ENCODE data around the gene SPON1. TPM values are rescaled to one million over a fixed set of nuclear protein-coding genes. Genes with fewer than 3 reads are reported as not detected.
"Not testable (repeated sequence)": the region's sequence is repeated elsewhere in the genome, so short reads cannot be mapped to it uniquely, and the experiment has no call there.

SPON1 gene
- total RNA-seq, 1 experiment from 2014 or later, result 0.20 TPM

- TF ChIP-seq CTCF (conservative IDR thresholded peaks at IDR 0.05), result no peak
- H3K56ac ChIP-seq (ENCODE audit: insufficient read length, low read depth, low read length), result no peak overlapping the region
- H2BK5ac ChIP-seq (ENCODE audit: insufficient read length, low read length), result no peak overlapping the region
- H3K27me3 ChIP-seq (ENCODE audit: insufficient read depth, low read length), result no peaks in the 10 kb centered on the region
- no peaks in the 10 kb centered on the region for H3K23me2 ChIP-seq (ENCODE audit: insufficient read length, low read depth, low read length, poor library complexity, severe bottlenecking)
- H3K9ac ChIP-seq (ENCODE audit: extremely low read depth, insufficient read length, low read length), result no peak overlapping the region
- H3K4ac ChIP-seq (ENCODE audit: low read depth, low read length), result no peak overlapping the region
- H3K79me1 ChIP-seq (ENCODE audit: insufficient read depth, low read depth, low read length, poor library complexity, severe bottlenecking), result no peaks in the 10 kb centered on the region
- no peak overlapping the region for H3K4me2 ChIP-seq (ENCODE audit: insufficient read depth, insufficient read length, low read length)
- no peak overlapping the region for H4K8ac ChIP-seq (replicated peaks; ENCODE audit: insufficient read length, low read depth, low read length)
- H4K20me1 ChIP-seq (ENCODE audit: control insufficient read depth, insufficient read depth, insufficient read length), result no peaks in the 10 kb centered on the region
- H2BK15ac ChIP-seq (ENCODE audit: low read depth, low read length), result no peak overlapping the region
- H3K4me1 ChIP-seq (ENCODE audit: insufficient read depth, low read length), result no peaks in the 10 kb centered on the region
- no peak overlapping the region for H2BK12ac ChIP-seq (ENCODE audit: insufficient read length, low read depth, low read length)
- H4K91ac ChIP-seq (ENCODE audit: insufficient read length, low read depth, low read length), result no peak overlapping the region
- no peak overlapping the region for H3K23ac ChIP-seq (ENCODE audit: insufficient read length, low read depth, low read length)
- no peak overlapping the region for H2AFZ ChIP-seq (ENCODE audit: low read length)
- no peak overlapping the region for H3T11ph ChIP-seq (ENCODE audit: low read length)
- no peak overlapping the region for H3K27ac ChIP-seq (ENCODE audit: insufficient read length, low read depth, low read length)
- H3K18ac ChIP-seq (ENCODE audit: insufficient read length, low read depth, low read length), result no peak overlapping the region
- H3K14ac ChIP-seq (ENCODE audit: insufficient read depth, low read length), result no peak overlapping the region
- no peak overlapping the region for H3K4me3 Mint-ChIP-seq
- no peak overlapping the region for H4K5ac ChIP-seq (ENCODE audit: insufficient read length, low read depth, low read length)
- H3K79me2 ChIP-seq (ENCODE audit: insufficient read depth, low read length), result no peaks in the 10 kb centered on the region
- H3K9me3 Mint-ChIP-seq, result peaks cover 22 to 26% of the 10 kb centered on the region in 2 experiments
- no peaks in the 10 kb centered on the region for H3K9me3 ChIP-seq (ENCODE audit: control insufficient read depth, low read depth, low read length)
- peaks cover 58 to 89% (median 73%) of the 10 kb centered on the region in 3 experiments for H3K36me3 Mint-ChIP-seq (ENCODE audit: insufficient read depth in 1 of 3, low read depth in 3 of 3)
- peaks cover 3 to 7% of the 10 kb centered on the region in 2 experiments; a peak in 2 of 4 replicates for H3K4me1 Mint-ChIP-seq
- H2BK20ac ChIP-seq (ENCODE audit: low read depth, low read length, poor library complexity, severe bottlenecking), result no peak overlapping the region
- H3K27me3 Mint-ChIP-seq (ENCODE audit: low read depth), result peaks cover 5% of the 10 kb centered on the region
- H2BK120ac ChIP-seq (ENCODE audit: low read depth, low read length, poor library complexity, severe bottlenecking), result no peak overlapping the region
- peak overlapping the region; percentile 7 to 63 (median 62); a peak in 4 of 7 replicates for H3K27ac Mint-ChIP-seq
- no peak for DNase-seq
- no peak overlapping the region for H2AK5ac ChIP-seq (ENCODE audit: insufficient read length, low read length)
These were observed 312.6 kb downstream of the SPON1 start for GRCh38 chr11:14275076-14275475.

GRCh38 chr11:14278869-14279268 lies 316.3 kb downstream of the SPON1 start:
- not testable (repeated sequence) for H3K4me1 ChIP-seq (ENCODE audit: insufficient read depth, low read length); H4K8ac ChIP-seq (replicated peaks; ENCODE audit: insufficient read length, low read depth, low read length); H3K4ac ChIP-seq (ENCODE audit: low read depth, low read length); H3K18ac ChIP-seq (ENCODE audit: insufficient read length, low read depth, low read length); H2BK12ac ChIP-seq (ENCODE audit: insufficient read length, low read depth, low read length); H3K23me2 ChIP-seq (ENCODE audit: insufficient read length, low read depth, low read length, poor library complexity, severe bottlenecking); H3K56ac ChIP-seq (ENCODE audit: insufficient read length, low read depth, low read length); H4K5ac ChIP-seq (ENCODE audit: insufficient read length, low read depth, low read length); H2BK120ac ChIP-seq (ENCODE audit: low read depth, low read length, poor library complexity, severe bottlenecking); H3K23ac ChIP-seq (ENCODE audit: insufficient read length, low read depth, low read length); H2BK5ac ChIP-seq (ENCODE audit: insufficient read length, low read length); H4K91ac ChIP-seq (ENCODE audit: insufficient read length, low read depth, low read length); H2BK15ac ChIP-seq (ENCODE audit: low read depth, low read length); H3K27me3 ChIP-seq (ENCODE audit: insufficient read depth, low read length); H3K14ac ChIP-seq (ENCODE audit: insufficient read depth, low read length); H3K79me2 ChIP-seq (ENCODE audit: insufficient read depth, low read length); H3T11ph ChIP-seq (ENCODE audit: low read length); H3K4me2 ChIP-seq (ENCODE audit: insufficient read depth, insufficient read length, low read length); H4K20me1 ChIP-seq (ENCODE audit: control insufficient read depth, insufficient read depth, insufficient read length); H3K27ac ChIP-seq (ENCODE audit: insufficient read length, low read depth, low read length); H3K4me3 Mint-ChIP-seq; H3K4me1 Mint-ChIP-seq; H3K27me3 Mint-ChIP-seq (ENCODE audit: low read depth); H3K27ac Mint-ChIP-seq; H3K79me1 ChIP-seq (ENCODE audit: insufficient read depth, low read depth, low read length, poor library complexity, severe bottlenecking); H2AK5ac ChIP-seq (ENCODE audit: insufficient read length, low read length); H2AFZ ChIP-seq (ENCODE audit: low read length); DNase-seq; H2BK20ac ChIP-seq (ENCODE audit: low read depth, low read length, poor library complexity, severe bottlenecking); H3K9me3 ChIP-seq (ENCODE audit: control insufficient read depth, low read depth, low read length); H3K9ac ChIP-seq (ENCODE audit: extremely low read depth, insufficient read length, low read length)
- Mint-ChIP-seq H3K36me3 (ENCODE audit: insufficient read depth in 1 of 3, low read depth in 3 of 3) (peaks cover 63 to 88% (median 78%) of the 10 kb centered on the region in 3 experiments), H3K9me3 (peaks cover 22 to 26% of the 10 kb centered on the region in 2 experiments)
- no CpG with 5 or more reads among the region's 1 CpG for WGBS (ENCODE audit: extremely low coverage, insufficient read length, low lambda C conversion rate)

Measured in H9 (cell line).